Activated T-helper 1 cell treated with Interleukin-2 at 50 U/mL for 16 hours (primary cell): Measurements from ENCODE around the gene SGPL1.
A peak's percentile ranks its signal among the peaks of the same experiment; 100 is the strongest.

Experiments
- DNase-seq: peaks from one replicate; pipeline ENCODE4 v3.0.0-alpha.2; 2020; ENCODE audit warnings: low read depth

The SGPL1 gene

GRCh38 chr10:70810967-70811366 lies 4.8 kb upstream of the SGPL1 start:
- no peak for DNase-seq

- DNase-seq, result no peak
These were observed 3.9 kb upstream of the SGPL1 start for GRCh38 chr10:70811881-70812280.

GRCh38 chr10:70812814-70813213 lies 2.9 kb upstream of the SGPL1 start:
- no peak for DNase-seq

DNA sequence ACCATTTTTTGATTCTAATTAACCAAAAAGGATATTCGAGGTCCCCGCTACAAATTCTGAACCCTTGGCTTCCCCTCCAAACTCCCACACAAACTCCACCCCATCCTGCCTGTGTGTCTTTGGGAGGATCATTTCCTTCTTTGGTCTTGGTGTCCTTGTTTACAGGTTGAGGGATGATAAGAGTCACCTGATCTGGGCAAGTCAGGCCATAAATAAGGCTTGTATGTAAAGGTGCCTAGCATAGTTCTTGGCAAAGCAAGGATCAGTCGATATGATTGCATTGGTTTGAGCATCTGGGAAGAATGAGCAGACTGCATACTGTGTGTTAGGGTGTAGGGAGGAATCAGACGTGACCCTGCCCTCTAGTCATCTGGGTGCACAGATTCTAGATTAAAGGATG lies 1.6 kb upstream of the SGPL1 start:
- DNase-seq, result no peak

- DNase-seq, result peak; percentile 18
These were observed 609 bp downstream of the SGPL1 start for GRCh38 chr10:70816220-70816894.

DNA sequence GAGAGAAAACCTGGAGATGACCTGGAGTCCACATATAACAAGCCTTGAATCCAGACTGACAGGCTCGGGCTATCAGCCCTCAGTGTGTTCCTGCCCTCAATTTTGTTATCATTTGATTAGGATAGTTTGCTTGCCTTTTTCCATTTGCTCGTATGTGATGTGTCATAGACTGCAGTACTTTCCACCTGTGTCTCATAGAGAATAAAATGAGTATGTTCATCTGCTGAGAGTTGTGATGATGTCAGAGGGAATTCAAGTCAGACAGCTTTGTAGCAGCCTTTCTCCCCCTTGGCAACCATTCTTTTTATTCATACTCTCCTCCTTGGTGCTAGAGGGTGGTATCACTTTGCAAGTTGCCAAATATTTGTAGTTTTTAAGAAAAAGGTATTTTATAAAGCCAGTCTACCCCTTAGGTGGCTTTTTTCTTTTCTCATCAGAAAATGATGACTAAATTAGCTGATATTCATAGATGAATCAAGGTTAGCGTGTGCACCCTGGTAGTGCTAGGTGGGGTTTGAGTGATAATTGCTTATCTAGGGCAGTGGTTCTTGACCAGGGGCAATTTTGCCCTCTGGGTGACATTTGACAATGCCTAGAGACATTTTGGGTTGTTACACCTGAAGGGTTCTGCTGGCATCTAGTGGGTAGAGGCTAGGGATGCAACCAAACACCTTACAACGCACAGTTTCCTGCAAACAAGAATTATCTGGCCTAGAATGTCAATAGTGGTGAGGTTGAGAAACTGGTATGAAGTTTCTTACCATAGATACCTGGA lies 5.4 kb downstream of the SGPL1 start:
- no peak for DNase-seq

DNA sequence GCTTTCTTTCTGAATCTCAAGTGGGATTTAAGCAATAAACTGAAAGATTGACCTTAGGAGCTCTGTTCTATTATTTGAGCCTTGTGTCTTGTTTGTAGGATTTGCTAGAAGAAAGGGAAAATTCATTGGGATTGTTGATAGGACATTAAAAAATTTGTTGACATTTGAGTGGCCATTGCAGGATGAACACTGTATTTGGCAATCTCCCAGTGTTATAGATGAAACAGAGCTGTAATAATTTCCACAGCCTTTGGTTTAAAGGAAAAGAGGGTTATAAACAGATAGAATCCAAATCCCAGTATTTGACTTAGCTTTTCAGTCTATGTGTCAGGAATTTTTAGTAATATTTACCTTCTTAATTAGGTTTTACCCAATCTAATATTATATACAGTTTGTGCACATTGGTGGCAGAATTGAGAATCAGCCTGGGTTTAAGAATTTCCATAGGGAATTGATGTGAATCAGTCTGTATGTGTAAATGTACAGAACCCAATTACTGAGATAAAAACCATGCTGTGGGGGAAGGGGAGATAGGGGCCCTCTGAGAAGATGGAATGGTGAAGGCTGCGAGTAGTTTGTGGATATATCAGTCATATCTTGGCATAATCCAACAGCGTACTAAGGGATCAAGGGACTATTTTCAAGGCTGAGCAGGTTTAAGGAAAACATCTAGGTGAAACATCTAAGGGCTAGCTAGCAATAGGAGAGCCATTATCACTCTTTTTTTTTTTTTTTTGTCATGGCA lies 6.5 kb downstream of the SGPL1 start:
- DNase-seq, result no peak

- DNase-seq, result no peak
These were observed 11.5 kb downstream of the SGPL1 start for GRCh38 chr10:70827086-70827757.

DNA sequence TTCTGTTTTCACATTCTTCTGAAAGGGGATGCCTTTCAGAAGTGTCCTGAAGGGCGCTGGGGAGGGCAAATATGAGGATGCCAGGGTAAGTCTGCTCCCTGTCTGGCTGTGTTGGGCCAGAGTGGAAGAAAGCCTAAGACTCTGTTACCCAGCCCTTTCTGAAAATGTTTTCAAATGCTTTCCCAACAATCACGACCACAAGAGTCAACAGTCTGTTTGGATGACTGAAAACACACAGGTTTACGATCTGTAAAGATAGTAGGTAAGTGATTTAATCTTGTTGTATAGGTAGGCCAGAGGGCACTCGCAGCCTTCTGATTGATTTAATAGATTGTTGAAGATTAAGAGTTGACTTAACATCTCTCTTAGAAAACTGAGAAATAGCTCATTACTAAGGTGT lies 13.2 kb downstream of the SGPL1 start:
- DNase-seq, result no peak

DNA sequence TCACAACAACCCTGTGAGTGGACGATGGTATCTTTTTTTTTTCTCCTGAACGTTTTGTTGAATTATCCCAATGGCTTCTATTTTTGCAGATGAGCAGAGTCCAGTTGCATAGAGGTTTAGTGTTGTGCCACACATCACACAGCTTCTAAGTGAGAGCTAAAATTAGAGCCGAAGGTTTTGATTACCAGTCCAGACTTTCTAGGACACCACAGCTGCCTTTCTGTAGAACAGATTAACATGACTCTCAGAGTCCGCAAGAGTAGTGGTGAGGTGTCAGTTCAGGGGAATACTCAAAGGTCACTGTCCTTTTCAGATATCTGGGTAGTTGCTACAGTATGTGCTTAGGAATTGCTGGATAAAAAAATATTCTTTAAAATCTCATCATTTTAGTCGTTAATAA lies 13.8 kb downstream of the SGPL1 start:
- DNase-seq, result no peak

DNA sequence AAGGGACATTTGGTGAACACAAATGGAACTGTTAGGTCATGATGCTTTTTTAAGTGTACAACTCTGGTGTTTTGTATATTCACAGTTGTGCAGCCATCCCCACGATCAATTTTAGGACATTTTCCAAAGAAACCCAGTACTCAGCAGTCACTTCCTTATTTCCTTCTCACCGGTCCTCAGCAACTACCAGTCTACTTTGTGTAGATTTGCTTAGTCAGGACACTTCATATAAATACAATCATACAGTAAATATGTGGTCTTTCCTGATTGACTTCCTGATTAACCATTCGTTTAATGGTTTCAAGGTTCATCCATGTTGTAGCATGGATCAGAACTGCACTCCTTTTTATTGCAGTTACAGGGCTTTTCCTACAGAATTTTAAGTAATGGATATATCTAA lies 14.4 kb downstream of the SGPL1 start:
- no peak for DNase-seq

DNA sequence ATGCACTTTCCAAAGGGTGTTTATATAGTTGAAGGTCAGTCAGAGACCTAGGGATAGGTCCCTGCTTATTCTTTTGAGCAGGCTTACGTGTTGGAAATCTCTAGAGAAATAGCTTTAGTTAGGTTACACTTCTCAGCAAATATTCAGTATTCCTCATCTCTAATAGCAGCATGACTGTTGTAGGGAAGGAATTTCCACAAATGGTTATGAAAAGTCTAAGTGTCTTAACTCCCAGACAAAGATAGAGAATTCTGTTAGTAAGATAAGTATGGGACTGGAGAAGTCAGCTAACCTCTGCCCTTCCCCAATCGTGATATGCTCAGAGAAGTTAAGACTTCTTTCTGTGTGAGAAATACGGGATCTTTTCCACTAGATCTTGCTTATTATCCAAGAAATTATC lies 16.5 kb downstream of the SGPL1 start:
- no peak for DNase-seq

GRCh38 chr10:70832852-70833528 lies 17.2 kb downstream of the SGPL1 start:
- DNase-seq, result no peak

- DNase-seq, result no peak
These were observed 17.9 kb downstream of the SGPL1 start for GRCh38 chr10:70833601-70834000.

GRCh38 chr10:70834021-70834420 lies 18.3 kb downstream of the SGPL1 start:
- no peak for DNase-seq

DNA sequence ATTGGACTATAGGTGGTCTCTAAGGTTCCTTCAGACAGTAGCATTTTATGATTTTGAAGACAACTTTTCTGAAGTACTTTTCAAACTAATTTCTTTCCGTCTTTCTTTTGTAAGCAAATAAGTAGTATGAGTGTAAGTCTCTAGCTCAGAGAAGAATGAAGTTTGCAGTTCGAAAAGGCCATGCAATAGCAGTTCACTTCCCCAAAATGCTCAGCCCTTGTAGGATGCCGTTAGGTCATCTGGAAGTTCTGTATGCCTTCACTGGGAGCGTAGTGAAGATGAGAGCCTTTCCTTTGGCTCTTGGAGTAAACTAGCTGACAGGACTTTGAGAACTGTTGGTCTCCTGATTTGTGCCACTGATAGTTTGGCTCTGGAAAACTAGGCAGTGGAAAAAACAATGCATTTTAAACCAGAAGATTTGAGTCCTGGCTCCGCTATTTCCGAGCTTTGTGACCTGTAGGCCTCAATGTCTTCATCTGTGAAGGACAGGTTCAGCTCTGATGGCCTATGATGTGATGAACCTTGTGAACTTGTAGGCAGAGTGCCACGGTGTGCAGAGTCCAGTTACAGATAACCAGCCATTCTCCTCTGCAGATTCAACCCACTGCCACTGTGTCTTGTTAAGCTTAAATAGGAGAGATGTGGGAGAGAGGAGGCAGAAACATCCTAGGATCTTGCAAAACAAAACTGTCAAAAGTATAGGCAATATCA lies 18.8 kb downstream of the SGPL1 start:
- no peak for DNase-seq

DNA sequence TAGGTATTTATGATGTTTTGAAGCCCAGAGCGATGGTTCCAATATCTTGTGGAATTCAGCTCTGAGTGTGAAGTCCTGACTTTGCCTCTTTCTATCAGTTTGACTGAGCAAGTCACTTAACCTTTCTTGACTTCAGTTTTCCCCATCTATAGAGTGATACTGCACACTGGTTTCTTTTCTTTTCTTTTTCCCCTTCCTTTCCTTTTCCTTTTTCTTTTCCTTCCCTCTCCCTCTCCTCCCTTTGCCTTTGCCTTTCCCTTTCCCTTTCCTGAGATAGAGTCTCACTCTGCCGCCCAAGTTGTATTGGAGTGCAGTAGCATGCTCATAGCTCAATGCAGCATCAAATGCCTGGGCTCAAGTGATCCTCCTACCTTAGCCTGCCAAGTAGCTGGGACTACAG lies 20.6 kb downstream of the SGPL1 start:
- no peak for DNase-seq

DNA sequence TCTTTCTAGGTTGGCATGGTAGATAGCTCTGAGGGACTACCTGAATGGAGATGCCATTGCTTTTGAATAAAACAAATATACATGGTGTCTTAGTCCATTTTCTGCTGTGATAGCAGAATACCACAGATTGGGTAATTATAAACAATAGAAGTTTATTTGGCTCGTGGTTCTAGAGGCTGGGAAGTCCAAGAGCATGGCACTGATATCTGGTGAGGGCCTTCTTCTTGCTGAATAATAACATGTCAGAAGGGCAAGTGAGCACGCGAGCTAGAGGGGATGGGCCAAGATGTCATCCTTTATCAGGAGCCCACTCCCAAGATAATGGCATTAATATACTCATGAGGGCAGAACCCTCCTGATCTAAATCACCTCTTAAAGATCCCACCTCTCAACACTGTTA lies 21.9 kb downstream of the SGPL1 start:
- DNase-seq, result no peak

DNA sequence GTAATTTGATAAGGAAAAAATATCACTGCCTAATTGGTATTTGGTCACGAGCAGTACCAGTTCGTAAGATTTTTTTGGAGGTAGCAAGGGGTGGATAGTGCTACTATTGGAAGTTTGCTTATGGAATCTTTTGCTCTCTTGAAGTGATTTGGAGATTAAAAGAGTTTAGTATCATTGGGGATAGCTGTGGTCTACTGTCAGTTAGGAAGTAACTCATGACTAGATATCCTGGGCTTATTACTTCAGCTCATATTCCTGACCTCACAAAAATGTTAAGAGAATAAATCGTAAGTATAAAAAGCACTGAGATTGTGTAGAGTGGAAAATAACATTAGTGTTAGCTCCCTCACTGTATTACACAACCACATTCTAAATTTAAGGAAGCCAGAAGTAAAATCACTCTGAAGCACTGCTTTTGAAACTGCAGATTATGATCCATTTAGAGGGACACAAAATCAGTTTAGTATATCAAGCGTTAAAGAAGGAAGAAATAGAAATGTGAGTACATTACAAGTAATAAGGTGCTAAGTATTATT lies 22.6 kb downstream of the SGPL1 start:
- no peak for DNase-seq

GRCh38 chr10:70840836-70841235 lies 25.1 kb downstream of the SGPL1 start:
- no peak for DNase-seq

- no peak for DNase-seq
These were observed 27.6 kb downstream of the SGPL1 start for GRCh38 chr10:70843333-70843732.
